ENCODE results near the gene DLX2. TPM values are rescaled to one million over a fixed set of nuclear protein-coding genes. Genes with fewer than 3 reads are reported as not detected.

DLX2 gene
- total RNA-seq, 1 donor from 2014 or later, result not detected

GRCh38 chr2:172083628-172084394 lies 18.9 kb downstream of the DLX2 start:
- Histone ChIP-seq H2AFZ (replicated peaks) (no peak overlapping the region), H3K27ac (no peak overlapping the region), H3K4me1 (peaks cover 37% of the 10 kb centered on the region), H3K9ac (no peak overlapping the region), H3K4me2 (peak overlapping the region; percentile 84), H3K9me3 (ENCODE audit: low read depth) (no peaks in the 10 kb centered on the region), H3K27me3 (peaks cover 100% of the 10 kb centered on the region), H3K79me2 (ENCODE audit: low read depth) (no peaks in the 10 kb centered on the region), H3K4me3 (peak overlapping the region; percentile 51), H3F3A (ENCODE audit: low read depth) (peaks cover 54% of the 10 kb centered on the region), H4K20me1 (ENCODE audit: low read depth) (peaks cover 94% of the 10 kb centered on the region), H3K36me3 (no peaks in the 10 kb centered on the region)
- Mint-ChIP-seq H3K27ac (no peak overlapping the region), H3K36me3 (peaks cover 3% of the 10 kb centered on the region), H3K9me3 (peaks cover 3% of the 10 kb centered on the region), H3K4me1 (peaks cover 59% of the 10 kb centered on the region), H3K4me3 (peak overlapping the region; percentile 86), H3K27me3 (ENCODE audit: insufficient read depth, low read depth) (peaks cover 98% of the 10 kb centered on the region)
- DNase-seq (ENCODE audit: low spot score), result peak; percentile 35
- peak; percentile 3 for TF ChIP-seq CTCF (IDR thresholded peaks at IDR 0.05)
- peak; percentile 48 for TF ChIP-seq EZH2 (IDR thresholded peaks at IDR 0.05)
- TF ChIP-seq EZH2phosphoT487 (IDR thresholded peaks at IDR 0.05), result peak; percentile 16

GRCh38 chr2:172082944-172083627 lies 19.6 kb downstream of the DLX2 start:
- peaks cover 3% of the 10 kb centered on the region for H3K9me3 Mint-ChIP-seq
- Histone ChIP-seq H3K4me2 (no peak overlapping the region), H3K4me1 (peaks cover 31% of the 10 kb centered on the region), H3K9ac (no peak overlapping the region), H3K4me3 (no peak overlapping the region), H3K27ac (no peak overlapping the region), H3F3A (ENCODE audit: low read depth) (peaks cover 47% of the 10 kb centered on the region), H3K27me3 (peaks cover 100% of the 10 kb centered on the region), H2AFZ (replicated peaks) (no peak overlapping the region), H4K20me1 (ENCODE audit: low read depth) (peaks cover 87% of the 10 kb centered on the region), H3K9me3 (ENCODE audit: low read depth) (no peaks in the 10 kb centered on the region), H3K36me3 (no peaks in the 10 kb centered on the region), H3K79me2 (ENCODE audit: low read depth) (no peaks in the 10 kb centered on the region)
- H3K27me3 Mint-ChIP-seq (ENCODE audit: insufficient read depth, low read depth), result peaks cover 97% of the 10 kb centered on the region
- TF ChIP-seq CTCF (IDR thresholded peaks at IDR 0.05), result no peak
- TF ChIP-seq EZH2 (IDR thresholded peaks at IDR 0.05), result peak; percentile 99
- peak; percentile 99 for TF ChIP-seq EZH2phosphoT487 (IDR thresholded peaks at IDR 0.05)
- H3K4me3 Mint-ChIP-seq, result no peak overlapping the region
- H3K27ac Mint-ChIP-seq, result no peak overlapping the region
- H3K36me3 Mint-ChIP-seq, result peaks cover 3% of the 10 kb centered on the region
- H3K4me1 Mint-ChIP-seq, result peaks cover 52% of the 10 kb centered on the region
- DNase-seq (ENCODE audit: low spot score), result peak; percentile 63

- peak; percentile 25 for DNase-seq (ENCODE audit: low spot score)
- Histone ChIP-seq H3K4me3 (no peak overlapping the region), H2AFZ (replicated peaks) (no peak overlapping the region), H3K9me3 (ENCODE audit: low read depth) (no peaks in the 10 kb centered on the region), H4K20me1 (ENCODE audit: low read depth) (peaks cover 84% of the 10 kb centered on the region), H3K27ac (no peak overlapping the region), H3K36me3 (no peaks in the 10 kb centered on the region), H3F3A (ENCODE audit: low read depth) (peaks cover 40% of the 10 kb centered on the region), H3K4me2 (no peak overlapping the region), H3K79me2 (ENCODE audit: low read depth) (no peaks in the 10 kb centered on the region), H3K27me3 (peaks cover 100% of the 10 kb centered on the region), H3K9ac (no peak overlapping the region), H3K4me1 (peaks cover 23% of the 10 kb centered on the region)
- H3K4me1 Mint-ChIP-seq, result peaks cover 44% of the 10 kb centered on the region
- peaks cover 92% of the 10 kb centered on the region for H3K27me3 Mint-ChIP-seq (ENCODE audit: insufficient read depth, low read depth)
- TF ChIP-seq EZH2phosphoT487 (IDR thresholded peaks at IDR 0.05) (no peak), EZH2 (IDR thresholded peaks at IDR 0.05) (no peak)
- no peak overlapping the region for H3K4me3 Mint-ChIP-seq
- H3K9me3 Mint-ChIP-seq, result peaks cover 3% of the 10 kb centered on the region
- H3K36me3 Mint-ChIP-seq, result peaks cover 3% of the 10 kb centered on the region
- H3K27ac Mint-ChIP-seq, result no peak overlapping the region
Measured at GRCh38 chr2:172082105-172082943, 20.4 kb downstream of the DLX2 start.
